ENCODE data around the gene SCGB2A2. TPM values are rescaled to one million over a fixed set of nuclear protein-coding genes. Genes with fewer than 3 reads are reported as not detected.

The SCGB2A2 gene
- total RNA-seq, 4 donors from 2014 or later = not detected

DNA sequence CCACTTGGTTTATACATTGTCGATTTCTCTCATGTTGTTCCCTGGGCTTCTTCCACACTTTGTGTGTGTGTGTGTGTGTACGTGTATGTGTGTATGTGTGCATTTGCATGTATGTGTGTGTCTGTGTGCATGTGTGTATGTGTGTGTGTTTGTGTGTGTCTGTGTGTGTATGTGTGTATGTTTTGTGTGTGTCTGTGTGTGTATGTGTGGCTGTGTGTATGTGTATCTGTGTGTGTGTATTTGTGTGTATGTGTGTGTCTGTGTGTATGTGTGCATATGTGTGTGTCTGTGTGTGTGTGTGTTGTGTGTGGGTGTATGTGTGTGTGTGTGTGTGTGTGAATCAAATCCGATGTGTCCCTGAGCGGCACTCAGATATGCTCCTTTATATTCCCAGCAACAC is 32.5 kb upstream of the SCGB2A2 start:
- Histone ChIP-seq H3K4me1 (peaks cover 0 to 8% of the 10 kb centered on the region in 2 donors), H3K9me3 (no peaks in the 10 kb centered on the region), H3K27me3 (no peaks in the 10 kb centered on the region), H3K4me3 (replicated peaks in 1 of 3) (no peak overlapping the region), H3K27ac (no peak overlapping the region), H3K36me3 (no peaks in the 10 kb centered on the region)
- DNase-seq = no peak
- intact Hi-C loops (cut with DNase I) = no loop called here
- TF ChIP-seq CTCF (IDR thresholded peaks at IDR 0.05) (no peak), POLR2A (IDR thresholded peaks at IDR 0.05) (no peak)
- 69% methylated on average over 4 of the region's 4 CpGs for WGBS, 2 donors

DNA sequence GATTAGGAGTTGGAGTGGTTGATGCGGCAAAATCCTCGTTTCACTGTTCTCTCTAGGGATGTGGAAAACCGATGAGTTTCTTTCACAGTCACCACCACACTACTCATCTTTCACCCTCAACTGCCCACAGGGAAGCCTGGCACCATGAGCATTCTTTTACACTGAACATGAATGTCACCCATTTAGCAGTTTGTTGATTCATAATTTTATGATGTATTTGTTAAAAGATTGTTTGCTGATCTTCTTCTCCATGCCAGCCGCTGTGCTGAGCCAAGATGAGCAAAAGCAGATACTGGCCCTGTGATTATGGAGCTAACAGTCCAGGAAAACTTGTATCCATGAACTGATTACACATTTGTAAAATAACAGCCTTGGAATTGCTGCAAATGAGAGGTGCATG is 31.8 kb upstream of the SCGB2A2 start:
- H3K9me3 ChIP-seq = no peaks in the 10 kb centered on the region
- no peak for TF ChIP-seq POLR2A (IDR thresholded peaks at IDR 0.05)
- TF ChIP-seq CTCF (IDR thresholded peaks at IDR 0.05) = no peak
- DNase-seq = no peak

DNA sequence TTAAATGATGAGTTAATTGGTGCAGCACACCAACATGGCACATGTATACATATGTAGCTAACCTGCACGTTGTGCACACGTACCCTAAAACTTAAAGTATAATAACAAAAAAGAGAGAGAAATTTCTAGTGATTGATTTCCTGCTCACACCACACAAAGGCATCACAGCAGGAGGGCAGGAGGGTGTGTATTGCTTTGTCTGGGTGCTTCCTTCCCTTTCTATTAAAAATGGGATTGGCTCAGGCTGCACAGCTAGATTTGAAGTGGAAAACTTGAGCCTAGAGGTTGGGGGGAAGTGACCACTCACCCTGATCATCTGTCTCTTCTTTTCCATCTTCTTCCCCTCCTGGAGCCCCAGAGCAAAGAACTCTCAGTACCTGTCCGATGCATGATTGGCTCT is 28.9 kb upstream of the SCGB2A2 start:
- H3K4me3 ChIP-seq (replicated peaks in 1 of 3) = no peak overlapping the region
- H3K4me1 ChIP-seq = peaks cover 0 to 9% of the 10 kb centered on the region in 2 donors
- no peak overlapping the region for H3K27ac ChIP-seq
- no peaks in the 10 kb centered on the region for H3K9me3 ChIP-seq
- 73 to 77% methylated on average over 3 of the region's 3 CpGs for WGBS, 2 donors
- intact Hi-C loops (cut with DNase I) = no loop called here
- TF ChIP-seq POLR2A (IDR thresholded peaks at IDR 0.05) (no peak), CTCF (IDR thresholded peaks at IDR 0.05) (no peak)
- peak in 1 of 2 donors; percentile 4 for DNase-seq
- H3K36me3 ChIP-seq = no peaks in the 10 kb centered on the region
- no peaks in the 10 kb centered on the region for H3K27me3 ChIP-seq

More for the DNA sequence above, 31.8 kb upstream of the SCGB2A2 start:
- Histone ChIP-seq H3K27ac (no peak overlapping the region), H3K4me3 (replicated peaks in 1 of 3) (no peak overlapping the region), H3K36me3 (no peaks in the 10 kb centered on the region), H3K4me1 (peaks cover 0 to 9% of the 10 kb centered on the region in 2 donors), H3K27me3 (no peaks in the 10 kb centered on the region)
- intact Hi-C loops (cut with DNase I) = no loop called here
- WGBS, 2 donors = 88% methylated on average over 4 of the region's 4 CpGs

GRCh38 chr11:62242021-62242420 is 27.9 kb upstream of the SCGB2A2 start, which contains the start of gene SCGB1D2:
Gene SCGB1D2 (plus strand): TSS chr11:62242239. CDS start chr11:62242308, 69 bp downstream.
- DNase-seq = peak; percentile 96 to 97
- Histone ChIP-seq H3K4me1 (peaks cover 0 to 9% of the 10 kb centered on the region in 2 donors), H3K4me3 (replicated peaks in 1 of 3) (no peak within 1 kb of the TSS), H3K36me3 (no peaks in the 10 kb centered on the region), H3K9me3 (no peaks in the 10 kb centered on the region), H3K27ac (peak within 1 kb of the TSS in 1 of 3 donors; percentile 58), H3K27me3 (no peaks in the 10 kb centered on the region)
- TF ChIP-seq CTCF (IDR thresholded peaks at IDR 0.05) (no peak), POLR2A (IDR thresholded peaks at IDR 0.05) (no peak)
- intact Hi-C loops (cut with DNase I) = no loop called here
- WGBS, 2 donors = 4 to 14% methylated on average over 1 to 3 of the region's 3 CpGs

DNA sequence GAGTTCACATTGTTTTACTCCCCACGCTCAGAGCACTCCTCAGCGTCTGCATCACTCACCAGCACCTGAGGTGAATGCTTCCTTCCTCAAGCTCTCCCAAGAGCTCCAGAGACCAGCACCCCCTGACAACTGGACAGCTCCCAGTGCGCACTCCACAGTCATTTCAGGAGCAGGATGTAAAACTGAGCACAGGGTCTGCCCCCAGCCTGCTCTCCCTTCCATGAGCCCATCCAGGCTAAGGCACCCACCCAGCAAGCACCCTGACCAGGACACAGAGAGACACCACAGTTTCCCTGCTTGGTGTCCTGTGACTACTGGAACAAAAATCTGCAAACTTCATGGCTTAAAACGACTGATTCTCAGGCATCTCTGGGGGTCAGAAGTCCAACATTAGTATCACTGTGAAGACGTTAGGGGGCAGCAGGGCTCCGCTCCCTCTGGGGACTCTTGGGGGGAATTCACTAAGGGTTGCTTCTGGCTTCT is 24.6 kb upstream of the SCGB2A2 start:
- Histone ChIP-seq H3K4me1 (peaks cover 0 to 9% of the 10 kb centered on the region in 2 donors), H3K27me3 (no peaks in the 10 kb centered on the region), H3K36me3 (no peaks in the 10 kb centered on the region), H3K9me3 (no peaks in the 10 kb centered on the region), H3K4me3 (replicated peaks in 1 of 3) (no peak overlapping the region), H3K27ac (no peak overlapping the region)
- peak; percentile 37 to 59 for DNase-seq
- 19 to 21% methylated on average over 5 to 6 of the region's 6 CpGs for WGBS, 2 donors
- intact Hi-C loops (cut with DNase I) = no loop called here
- TF ChIP-seq CTCF (IDR thresholded peaks at IDR 0.05) (no peak), POLR2A (IDR thresholded peaks at IDR 0.05) (no peak)

Measured in thyroid gland (tissue), 4 donors.